Measurements from ENCODE around the gene LILRB5.

DNA sequence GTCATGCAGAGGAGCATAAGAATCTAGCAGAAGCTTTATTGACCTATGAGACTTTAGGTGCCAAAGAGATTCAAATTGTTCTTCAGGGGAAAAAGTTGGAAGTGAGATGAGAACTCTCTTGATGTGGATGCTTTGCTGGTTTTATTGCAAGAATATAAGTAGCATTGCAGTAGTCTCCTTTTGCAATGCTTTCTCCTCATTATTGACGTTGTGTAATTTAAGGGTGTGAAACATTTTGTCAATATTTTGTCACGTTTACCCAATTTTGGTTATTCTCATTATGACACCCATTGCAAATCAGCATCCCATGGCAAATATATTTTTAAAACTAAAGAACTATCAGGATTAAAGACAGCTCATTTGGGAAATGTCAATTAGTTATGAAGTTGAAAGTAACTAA, 11.9 kb upstream of the LILRB5 start:
- TF ChIP-seq, protein P1, sequence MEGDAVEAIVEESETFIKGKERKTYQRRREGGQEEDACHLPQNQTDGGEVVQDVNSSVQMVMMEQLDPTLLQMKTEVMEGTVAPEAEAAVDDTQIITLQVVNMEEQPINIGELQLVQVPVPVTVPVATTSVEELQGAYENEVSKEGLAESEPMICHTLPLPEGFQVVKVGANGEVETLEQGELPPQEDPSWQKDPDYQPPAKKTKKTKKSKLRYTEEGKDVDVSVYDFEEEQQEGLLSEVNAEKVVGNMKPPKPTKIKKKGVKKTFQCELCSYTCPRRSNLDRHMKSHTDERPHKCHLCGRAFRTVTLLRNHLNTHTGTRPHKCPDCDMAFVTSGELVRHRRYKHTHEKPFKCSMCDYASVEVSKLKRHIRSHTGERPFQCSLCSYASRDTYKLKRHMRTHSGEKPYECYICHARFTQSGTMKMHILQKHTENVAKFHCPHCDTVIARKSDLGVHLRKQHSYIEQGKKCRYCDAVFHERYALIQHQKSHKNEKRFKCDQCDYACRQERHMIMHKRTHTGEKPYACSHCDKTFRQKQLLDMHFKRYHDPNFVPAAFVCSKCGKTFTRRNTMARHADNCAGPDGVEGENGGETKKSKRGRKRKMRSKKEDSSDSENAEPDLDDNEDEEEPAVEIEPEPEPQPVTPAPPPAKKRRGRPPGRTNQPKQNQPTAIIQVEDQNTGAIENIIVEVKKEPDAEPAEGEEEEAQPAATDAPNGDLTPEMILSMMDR (IDR thresholded peaks at IDR 0.05; ENCODE audit: insufficient read depth, low read length): no peak
- no peak for TF ChIP-seq POLR2AphosphoS5 (IDR thresholded peaks at IDR 0.05; ENCODE audit: low read depth)
- TF ChIP-seq, protein P2, sequence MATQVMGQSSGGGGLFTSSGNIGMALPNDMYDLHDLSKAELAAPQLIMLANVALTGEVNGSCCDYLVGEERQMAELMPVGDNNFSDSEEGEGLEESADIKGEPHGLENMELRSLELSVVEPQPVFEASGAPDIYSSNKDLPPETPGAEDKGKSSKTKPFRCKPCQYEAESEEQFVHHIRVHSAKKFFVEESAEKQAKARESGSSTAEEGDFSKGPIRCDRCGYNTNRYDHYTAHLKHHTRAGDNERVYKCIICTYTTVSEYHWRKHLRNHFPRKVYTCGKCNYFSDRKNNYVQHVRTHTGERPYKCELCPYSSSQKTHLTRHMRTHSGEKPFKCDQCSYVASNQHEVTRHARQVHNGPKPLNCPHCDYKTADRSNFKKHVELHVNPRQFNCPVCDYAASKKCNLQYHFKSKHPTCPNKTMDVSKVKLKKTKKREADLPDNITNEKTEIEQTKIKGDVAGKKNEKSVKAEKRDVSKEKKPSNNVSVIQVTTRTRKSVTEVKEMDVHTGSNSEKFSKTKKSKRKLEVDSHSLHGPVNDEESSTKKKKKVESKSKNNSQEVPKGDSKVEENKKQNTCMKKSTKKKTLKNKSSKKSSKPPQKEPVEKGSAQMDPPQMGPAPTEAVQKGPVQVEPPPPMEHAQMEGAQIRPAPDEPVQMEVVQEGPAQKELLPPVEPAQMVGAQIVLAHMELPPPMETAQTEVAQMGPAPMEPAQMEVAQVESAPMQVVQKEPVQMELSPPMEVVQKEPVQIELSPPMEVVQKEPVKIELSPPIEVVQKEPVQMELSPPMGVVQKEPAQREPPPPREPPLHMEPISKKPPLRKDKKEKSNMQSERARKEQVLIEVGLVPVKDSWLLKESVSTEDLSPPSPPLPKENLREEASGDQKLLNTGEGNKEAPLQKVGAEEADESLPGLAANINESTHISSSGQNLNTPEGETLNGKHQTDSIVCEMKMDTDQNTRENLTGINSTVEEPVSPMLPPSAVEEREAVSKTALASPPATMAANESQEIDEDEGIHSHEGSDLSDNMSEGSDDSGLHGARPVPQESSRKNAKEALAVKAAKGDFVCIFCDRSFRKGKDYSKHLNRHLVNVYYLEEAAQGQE (IDR thresholded peaks at IDR 0.05; ENCODE audit: insufficient replicate concordance, low read depth): no peak

Data from HL-60 (cell line).